Transverse colon (tissue), 4 donors: ENCODE data around the gene PTPN7.

Experiments
- CTCF ChIP-seq, 5 experiments: fragments of 200-600 bp in 3 of 5; fragments of 450-650 bp in 2 of 5; sonication (generic) in 3 of 5; IDR thresholded peaks; 1 replicate in 2 of 5; 2 replicates in 3 of 5; pipeline ENCODE4 v1.5.1; 2016 to 2017; ENCODE audit warnings: antibody characterized with exemption in 5 of 5, inconsistent platforms in 3 of 5, mild to moderate bottlenecking in 2 of 5, moderate library complexity in 1 of 5
- POLR2A ChIP-seq: fragments of 450-650 bp; IDR thresholded peaks from one replicate; pipeline ENCODE4 v1.6.1; 2016; ENCODE audit warnings: antibody characterized with exemption, mild to moderate bottlenecking, moderate library complexity
- POLR2AphosphoS5 ChIP-seq, 3 donors: sonication (generic); formaldehyde crosslinking; IDR thresholded peaks; one replicate each; pipeline ENCODE4 v1.6.1; 2016; ENCODE audit warnings: antibody characterized with exemption in 3 of 3

- TF ChIP-seq POLR2A = no peak
- no peak for TF ChIP-seq CTCF (IDR thresholded peaks at IDR 0.05)
- TF ChIP-seq POLR2AphosphoS5 (IDR thresholded peaks at IDR 0.05) = no peak
Observed at GRCh38 chr1:202165267-202165941, 5.0 kb upstream of the PTPN7 start.
